GM12878 (cell line): Measurements from ENCODE around the gene CAB39L. TPM values are rescaled to one million over a fixed set of nuclear protein-coding genes. Genes with fewer than 3 reads are reported as not detected.

Experiments used
- ATAC-seq: fragments of 200-7000 bp; cut with Tn5 transposase; 3 replicates; pipeline ENCODE4 v1.9.1; 2020; ENCODE audit warnings: mild to moderate bottlenecking, moderate library complexity
- BruUV-seq: library from RNA; stranded (reverse); fragments of 400-500 nt; replicated peaks from 2 replicates; lab custom pipeline; 2021; lab: Mats Ljungman, UMichigan
- CTCF ChIA-PET: fragments of 300-600 bp; sonication (Branson Sonifier 250); formaldehyde crosslinking; extraction: SDS; loops from one replicate; lab custom pipeline; 2021; ENCODE audit warnings: inconsistent platforms; lab: Yijun Ruan, JAX
- POLR2A ChIA-PET: fragments of 350-600 bp; formaldehyde crosslinking; extraction: SDS; loops from one replicate; lab custom pipeline; 2021; ENCODE audit warnings: inconsistent platforms; lab: Charles Lee
- RAD21 ChIA-PET: fragments of 300-600 bp; sonication (Branson Sonifier 250); formaldehyde crosslinking; loops from one replicate; lab custom pipeline; 2023; ENCODE audit warnings: antibody characterized with exemption; ENCODE audit not compliant: unreplicated experiment; lab: Charles Lee
- SMC1A ChIA-PET: fragments of 300-600 bp; sonication (Branson Sonifier 250); formaldehyde crosslinking; loops from one replicate; lab custom pipeline; 2023; ENCODE audit not compliant: unreplicated experiment, uncharacterized antibody; lab: Charles Lee
- DNase-seq: peaks from one replicate; pipeline ENCODE4 v3.0.0-alpha.2; 2011; ENCODE audit warnings: low read depth, low spot score
- FAIRE-seq: peaks from 3 replicates; lab custom pipeline; 2011; peaks lifted over from hg19 to GRCh38; lab: Jason Lieb, UNC
- H2AFZ ChIP-seq: 2 replicates; pipeline ENCODE4 v1.6.0; 2011; ENCODE audit warnings: low read depth, low read length, control low read depth; ENCODE audit not compliant: control insufficient read depth
- H3K27ac ChIP-seq: 2 replicates; pipeline ENCODE4 v1.5.1; 2011; ENCODE audit warnings: control low read depth; ENCODE audit not compliant: control insufficient read depth, insufficient read depth
- H3K27me3 ChIP-seq, 2 experiments: replicated peaks in 1 of 2; 2 replicates each; pipeline versions ENCODE4 v1.6.0 to v1.6.1; 2011; ENCODE audit warnings: low read length in 1 of 2; ENCODE audit not compliant: control insufficient read depth in 2 of 2, insufficient read depth in 2 of 2
- H3K36me3 ChIP-seq, 2 experiments: 2 replicates each; pipeline ENCODE4 v1.5.1; 2011; ENCODE audit warnings: low read length in 1 of 2; ENCODE audit not compliant: control insufficient read depth in 2 of 2, insufficient read depth in 2 of 2
- H3K4me1 ChIP-seq: 2 replicates; pipeline ENCODE4 v1.6.1; 2011; ENCODE audit warnings: mild to moderate bottlenecking, low read length, moderate library complexity, mixed read lengths; ENCODE audit not compliant: control insufficient read depth, insufficient read depth
- H3K4me2 ChIP-seq: 2 replicates; pipeline ENCODE4 v1.6.0; 2011; ENCODE audit warnings: control low read depth; ENCODE audit not compliant: control insufficient read depth, insufficient read depth
- H3K4me3 ChIP-seq: fragments of 200-600 bp; sonication (generic); 2 replicates; pipeline ENCODE4 v1.5.1; 2016
- H3K79me2 ChIP-seq: 2 replicates; pipeline ENCODE4 v1.6.0; 2011; ENCODE audit warnings: low read length; ENCODE audit not compliant: control insufficient read depth, insufficient read depth
- H3K9ac ChIP-seq: 2 replicates; pipeline ENCODE4 v1.8.0; 2011; ENCODE audit warnings: low read length, control low read depth, mixed read lengths; ENCODE audit not compliant: control insufficient read depth, insufficient read depth
- H3K9me3 ChIP-seq: replicated peaks from 3 replicates; pipeline ENCODE4 v1.5.1; 2011; ENCODE audit warnings: mild to moderate bottlenecking, low read length; ENCODE audit not compliant: control insufficient read depth, insufficient read depth
- H4K20me1 ChIP-seq: 2 replicates; pipeline ENCODE4 v1.6.0; 2011; ENCODE audit not compliant: control insufficient read depth, insufficient read depth
- CBX3 ChIP-seq: fragments of 200-600 bp; sonication (generic); IDR thresholded peaks from 2 replicates; pipeline ENCODE4 v1.6.1; 2016; ENCODE audit warnings: low read depth, borderline replicate concordance
- CEBPB ChIP-seq, 2 experiments: fragments of 150-350 bp in 1 of 2; IDR thresholded peaks; 2 replicates each; pipeline ENCODE4 v1.6.1; 2012 to 2014; ENCODE audit warnings: low read depth in 2 of 2, low read length in 2 of 2, borderline replicate concordance in 1 of 2, inconsistent platforms in 1 of 2
- CHD4 ChIP-seq: fragments of 200-600 bp; sonication (generic); IDR thresholded peaks from 2 replicates; pipeline ENCODE4 v1.6.1; 2016; ENCODE audit warnings: mild to moderate bottlenecking
- JUND ChIP-seq: IDR thresholded peaks from 2 replicates; pipeline ENCODE4 v1.6.1; 2012; ENCODE audit warnings: low read depth, mild to moderate bottlenecking, low read length, improper control_type of control experiment, moderate library complexity
- KDM1A ChIP-seq: fragments of 200-600 bp; sonication (generic); IDR thresholded peaks from 2 replicates; pipeline ENCODE4 v1.6.1; 2016; ENCODE audit warnings: borderline replicate concordance
- MYC ChIP-seq: IDR thresholded peaks from 2 replicates; pipeline ENCODE4 v1.6.1; 2011; ENCODE audit warnings: mild to moderate bottlenecking, low read length, moderate library complexity, inconsistent platforms; ENCODE audit not compliant: insufficient read depth, insufficient replicate concordance, insufficient read length, severe bottlenecking
- NFYA ChIP-seq: IDR thresholded peaks from 2 replicates; pipeline ENCODE4 v1.6.1; 2011; ENCODE audit warnings: low read depth, mild to moderate bottlenecking, low read length, improper control_type of control experiment, borderline replicate concordance
- PAX5 ChIP-seq: IDR thresholded peaks from 2 replicates; pipeline ENCODE4 v1.6.1; 2011; ENCODE audit warnings: low read depth, low read length, borderline replicate concordance
- RCOR1 ChIP-seq: conservative IDR thresholded peaks from 2 replicates; pipeline ENCODE4 v1.6.1; 2012; ENCODE audit warnings: low read depth, low read length, improper control_type of control experiment
- TAF1 ChIP-seq: IDR thresholded peaks from 2 replicates; pipeline ENCODE4 v1.6.1; 2011; ENCODE audit warnings: mild to moderate bottlenecking, low read depth, low read length, borderline replicate concordance
- TBL1XR1 ChIP-seq: IDR thresholded peaks from 2 replicates; pipeline ENCODE4 v1.6.1; 2012; ENCODE audit warnings: low read depth, low read length, improper control_type of control experiment
- ZSCAN29 ChIP-seq: fragments of 450-650 bp; IDR thresholded peaks from 2 replicates; pipeline ENCODE4 v1.6.1; 2017; ENCODE audit warnings: mild to moderate bottlenecking, moderate library complexity
- WGBS: methylation state at CpG from one replicate; pipeline ENCODE4 v1.1.6; 2016; ENCODE audit warnings: low lambda C conversion rate; ENCODE audit not compliant: insufficient replicate concordance, insufficient coverage; ENCODE audit errors: missing lambda C conversion rate; 5-methylcytosine and 5-hydroxymethylcytosine counted together
- in situ Hi-C: fragments of 300-500 bp; cut with MboI; formaldehyde crosslinking; loops from 9 replicates; pipeline ENCODE4 v1.14.3; 2018; ENCODE audit warnings: mixed read lengths
- intact Hi-C: fragments of 100-400 bp; cut with micrococcal nuclease; formaldehyde crosslinking; loops from one replicate; pipeline ENCODE4 v1.14.2; 2022; ENCODE audit not compliant: unreplicated experiment
- polyA plus RNA-seq, 11 experiments: library from polyadenylated mRNA; depleted of rRNA in 4 of 11; unstranded in 6 of 11; stranded (reverse) in 5 of 11; fragments of >200 nt; fragmentation: Nextera tagmentation in 4 of 11; fragmentation: Illumina TruSeq in 1 of 11; extraction: Ambion mirVana in 4 of 11; extraction: Trizol in 1 of 11; gene quantifications; 1 replicate in 1 of 11; 2 replicates in 10 of 11; pipeline versions ENCODE4 v1.2.1 to v1.2.3, GENCODE V29; 2011 to 2016; ENCODE audit warnings: inconsistent platforms in 2 of 11, missing spikeins in 2 of 11, low read depth in 1 of 11
- total RNA-seq, 4 experiments: library from RNA; depleted of rRNA in 3 of 4; stranded (reverse); fragments of >200 nt in 3 of 4; fragmentation: Illumina TruSeq in 1 of 4; extraction: Trizol in 1 of 4; gene quantifications; 2 replicates each; pipeline versions ENCODE4 v1.2.1 to v1.2.3, GENCODE V29; 2013 to 2021
- TF ChIP-seq, protein P1 (sequence below): fragments of 450-650 bp; IDR thresholded peaks from 2 replicates; pipeline ENCODE4 v1.6.1; 2017; ENCODE audit warnings: borderline replicate concordance
- TF ChIP-seq, protein P2 (sequence below): IDR thresholded peaks from 2 replicates; pipeline ENCODE4 v1.6.1; 2012; ENCODE audit warnings: mild to moderate bottlenecking, low read depth, low read length
- TF ChIP-seq, protein P3 (sequence below): fragments of 450-650 bp; IDR thresholded peaks from 2 replicates; pipeline ENCODE4 v1.6.1; 2016; ENCODE audit warnings: mild to moderate bottlenecking, moderate library complexity, borderline replicate concordance
- TF ChIP-seq, protein P4 (sequence below): IDR thresholded peaks from 2 replicates; pipeline ENCODE4 v1.6.1; 2012; ENCODE audit warnings: low read depth, low read length, improper control_type of control experiment

CAB39L gene
- total and polyA plus RNA-seq, 10 of the 15 experiments (the other 5 are each of a cell fraction or from before 2014, with no cell fraction given), result 0.88 to 3.0 (median 1.7) TPM

DNA sequence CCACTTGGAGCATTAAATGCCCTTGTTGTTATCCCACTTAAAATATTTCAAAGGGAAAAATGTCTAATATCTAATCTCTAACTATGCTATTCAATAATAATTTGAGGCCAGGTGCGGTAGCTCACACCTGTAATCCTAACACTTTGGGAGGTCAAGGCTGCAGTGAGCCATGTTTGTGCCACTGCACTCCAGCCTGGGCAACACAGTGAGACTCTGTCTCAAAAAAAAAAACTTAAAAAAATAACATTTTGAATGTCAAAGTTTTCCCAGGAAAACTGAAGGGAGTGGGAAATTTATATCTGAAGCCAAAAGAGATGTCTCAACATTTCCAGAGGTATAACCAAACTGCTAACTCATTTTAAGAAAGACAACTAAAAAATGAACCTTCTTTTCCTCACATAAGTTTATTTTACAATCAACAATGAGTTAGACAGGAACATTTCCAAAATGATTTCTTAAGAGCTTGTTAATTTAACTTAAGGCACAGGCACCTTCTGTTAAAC is 47.9 kb downstream of the CAB39L start:
- H3K9ac ChIP-seq, result no peak overlapping the region
- RAD21 ChIA-PET, result no interaction called here
- POLR2A ChIA-PET, result no interaction called here
- SMC1A ChIA-PET, result no interaction called here
- H3K9me3 ChIP-seq, result no peaks in the 10 kb centered on the region
- H3K79me2 ChIP-seq, result no peaks in the 10 kb centered on the region
- H3K27ac ChIP-seq, result no peak overlapping the region
- no peaks in the 10 kb centered on the region for H3K36me3 ChIP-seq
- no peaks in the 10 kb centered on the region for H3K27me3 ChIP-seq
- CTCF ChIA-PET, result no interaction called here
- FAIRE-seq, result no peak
- no peaks in the 10 kb centered on the region for H3K4me1 ChIP-seq
- intact Hi-C loops (no loop called here), in situ Hi-C loops (no loop called here)
- DNase-seq, result no peak
- H2AFZ ChIP-seq, result no peak overlapping the region
- H3K4me2 ChIP-seq, result no peak overlapping the region
- no peaks in the 10 kb centered on the region for H4K20me1 ChIP-seq
- H3K4me3 ChIP-seq, result no peak overlapping the region
- ATAC-seq, result no peak
- no TSS peak for BruUV-seq
- WGBS, result 100% methylated on average over 1 of the region's 1 CpG
- TF ChIP-seq, protein P1, sequence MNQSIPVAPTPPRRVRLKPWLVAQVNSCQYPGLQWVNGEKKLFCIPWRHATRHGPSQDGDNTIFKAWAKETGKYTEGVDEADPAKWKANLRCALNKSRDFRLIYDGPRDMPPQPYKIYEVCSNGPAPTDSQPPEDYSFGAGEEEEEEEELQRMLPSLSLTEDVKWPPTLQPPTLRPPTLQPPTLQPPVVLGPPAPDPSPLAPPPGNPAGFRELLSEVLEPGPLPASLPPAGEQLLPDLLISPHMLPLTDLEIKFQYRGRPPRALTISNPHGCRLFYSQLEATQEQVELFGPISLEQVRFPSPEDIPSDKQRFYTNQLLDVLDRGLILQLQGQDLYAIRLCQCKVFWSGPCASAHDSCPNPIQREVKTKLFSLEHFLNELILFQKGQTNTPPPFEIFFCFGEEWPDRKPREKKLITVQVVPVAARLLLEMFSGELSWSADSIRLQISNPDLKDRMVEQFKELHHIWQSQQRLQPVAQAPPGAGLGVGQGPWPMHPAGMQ, result no peak
- TF ChIP-seq NFYA (no peak), CBX3 (no peak), PAX5 (no peak), CEBPB (IDR thresholded peaks at IDR 0.05; ENCODE audit: borderline replicate concordance in 1 of 2, low read depth in 2 of 2, low read length in 2 of 2) (no peak), TAF1 (no peak), CHD4 (no peak), KDM1A (no peak), RCOR1 (no peak), MYC (no peak), ZSCAN29 (no peak), TBL1XR1 (no peak), JUND (no peak)
- TF ChIP-seq, protein P2, sequence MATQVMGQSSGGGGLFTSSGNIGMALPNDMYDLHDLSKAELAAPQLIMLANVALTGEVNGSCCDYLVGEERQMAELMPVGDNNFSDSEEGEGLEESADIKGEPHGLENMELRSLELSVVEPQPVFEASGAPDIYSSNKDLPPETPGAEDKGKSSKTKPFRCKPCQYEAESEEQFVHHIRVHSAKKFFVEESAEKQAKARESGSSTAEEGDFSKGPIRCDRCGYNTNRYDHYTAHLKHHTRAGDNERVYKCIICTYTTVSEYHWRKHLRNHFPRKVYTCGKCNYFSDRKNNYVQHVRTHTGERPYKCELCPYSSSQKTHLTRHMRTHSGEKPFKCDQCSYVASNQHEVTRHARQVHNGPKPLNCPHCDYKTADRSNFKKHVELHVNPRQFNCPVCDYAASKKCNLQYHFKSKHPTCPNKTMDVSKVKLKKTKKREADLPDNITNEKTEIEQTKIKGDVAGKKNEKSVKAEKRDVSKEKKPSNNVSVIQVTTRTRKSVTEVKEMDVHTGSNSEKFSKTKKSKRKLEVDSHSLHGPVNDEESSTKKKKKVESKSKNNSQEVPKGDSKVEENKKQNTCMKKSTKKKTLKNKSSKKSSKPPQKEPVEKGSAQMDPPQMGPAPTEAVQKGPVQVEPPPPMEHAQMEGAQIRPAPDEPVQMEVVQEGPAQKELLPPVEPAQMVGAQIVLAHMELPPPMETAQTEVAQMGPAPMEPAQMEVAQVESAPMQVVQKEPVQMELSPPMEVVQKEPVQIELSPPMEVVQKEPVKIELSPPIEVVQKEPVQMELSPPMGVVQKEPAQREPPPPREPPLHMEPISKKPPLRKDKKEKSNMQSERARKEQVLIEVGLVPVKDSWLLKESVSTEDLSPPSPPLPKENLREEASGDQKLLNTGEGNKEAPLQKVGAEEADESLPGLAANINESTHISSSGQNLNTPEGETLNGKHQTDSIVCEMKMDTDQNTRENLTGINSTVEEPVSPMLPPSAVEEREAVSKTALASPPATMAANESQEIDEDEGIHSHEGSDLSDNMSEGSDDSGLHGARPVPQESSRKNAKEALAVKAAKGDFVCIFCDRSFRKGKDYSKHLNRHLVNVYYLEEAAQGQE, result no peak
- TF ChIP-seq, protein P3, sequence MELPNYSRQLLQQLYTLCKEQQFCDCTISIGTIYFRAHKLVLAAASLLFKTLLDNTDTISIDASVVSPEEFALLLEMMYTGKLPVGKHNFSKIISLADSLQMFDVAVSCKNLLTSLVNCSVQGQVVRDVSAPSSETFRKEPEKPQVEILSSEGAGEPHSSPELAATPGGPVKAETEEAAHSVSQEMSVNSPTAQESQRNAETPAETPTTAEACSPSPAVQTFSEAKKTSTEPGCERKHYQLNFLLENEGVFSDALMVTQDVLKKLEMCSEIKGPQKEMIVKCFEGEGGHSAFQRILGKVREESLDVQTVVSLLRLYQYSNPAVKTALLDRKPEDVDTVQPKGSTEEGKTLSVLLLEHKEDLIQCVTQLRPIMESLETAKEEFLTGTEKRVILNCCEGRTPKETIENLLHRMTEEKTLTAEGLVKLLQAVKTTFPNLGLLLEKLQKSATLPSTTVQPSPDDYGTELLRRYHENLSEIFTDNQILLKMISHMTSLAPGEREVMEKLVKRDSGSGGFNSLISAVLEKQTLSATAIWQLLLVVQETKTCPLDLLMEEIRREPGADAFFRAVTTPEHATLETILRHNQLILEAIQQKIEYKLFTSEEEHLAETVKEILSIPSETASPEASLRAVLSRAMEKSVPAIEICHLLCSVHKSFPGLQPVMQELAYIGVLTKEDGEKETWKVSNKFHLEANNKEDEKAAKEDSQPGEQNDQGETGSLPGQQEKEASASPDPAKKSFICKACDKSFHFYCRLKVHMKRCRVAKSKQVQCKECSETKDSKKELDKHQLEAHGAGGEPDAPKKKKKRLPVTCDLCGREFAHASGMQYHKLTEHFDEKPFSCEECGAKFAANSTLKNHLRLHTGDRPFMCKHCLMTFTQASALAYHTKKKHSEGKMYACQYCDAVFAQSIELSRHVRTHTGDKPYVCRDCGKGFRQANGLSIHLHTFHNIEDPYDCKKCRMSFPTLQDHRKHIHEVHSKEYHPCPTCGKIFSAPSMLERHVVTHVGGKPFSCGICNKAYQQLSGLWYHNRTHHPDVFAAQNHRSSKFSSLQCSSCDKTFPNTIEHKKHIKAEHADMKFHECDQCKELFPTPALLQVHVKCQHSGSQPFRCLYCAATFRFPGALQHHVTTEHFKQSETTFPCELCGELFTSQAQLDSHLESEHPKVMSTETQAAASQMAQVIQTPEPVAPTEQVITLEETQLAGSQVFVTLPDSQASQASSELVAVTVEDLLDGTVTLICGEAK, result no peak
- TF ChIP-seq, protein P4, sequence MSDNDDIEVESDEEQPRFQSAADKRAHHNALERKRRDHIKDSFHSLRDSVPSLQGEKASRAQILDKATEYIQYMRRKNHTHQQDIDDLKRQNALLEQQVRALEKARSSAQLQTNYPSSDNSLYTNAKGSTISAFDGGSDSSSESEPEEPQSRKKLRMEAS, result no peak
